ENCODE results near the gene E2F3. TPM values are rescaled to one million over a fixed set of nuclear protein-coding genes. Genes with fewer than 3 reads are reported as not detected.

Gene E2F3
- total and polyA plus RNA-seq, 10 of the 15 experiments (the other 5 are each of a cell fraction or from before 2014, with no cell fraction given) = 5.1 to 16.8 (median 10.6) TPM

- TF ChIP-seq PBX3 (IDR thresholded peaks at IDR 0.05; ENCODE audit: insufficient replicate concordance, low read depth, low read length) (no peak), SMC3 (IDR thresholded peaks at IDR 0.05; ENCODE audit: borderline replicate concordance, low read length) (no peak), IRF5 (IDR thresholded peaks at IDR 0.05; ENCODE audit: borderline replicate concordance) (no peak)
Measured at GRCh38 chr6:20473518-20473917, 71.8 kb downstream of the E2F3 start (continued).

- RAD21 ChIA-PET (ENCODE audit: unreplicated experiment) = no interaction called here
- H3K4me1 ChIP-seq (ENCODE audit: control insufficient read depth, insufficient read depth, low read length) = no peaks in the 10 kb centered on the region
- no peak overlapping the region for H3K9ac ChIP-seq (ENCODE audit: control insufficient read depth, insufficient read depth, low read length)
- H2AFZ ChIP-seq (ENCODE audit: control insufficient read depth, low read depth, low read length) = no peak overlapping the region
- no peak for ATAC-seq
- H3K4me2 ChIP-seq (ENCODE audit: control insufficient read depth, insufficient read depth) = no peak overlapping the region
- H3K27ac ChIP-seq (ENCODE audit: control insufficient read depth, insufficient read depth) = no peak overlapping the region
- FAIRE-seq = peak; percentile 13
- DNase-seq (ENCODE audit: low read depth, low spot score) = no peak
- POLR2A ChIA-PET = no interaction called here
- no peaks in the 10 kb centered on the region for H3K9me3 ChIP-seq (replicated peaks; ENCODE audit: control insufficient read depth, insufficient read depth, low read length)
- no peaks in the 10 kb centered on the region for H4K20me1 ChIP-seq (ENCODE audit: control insufficient read depth, insufficient read depth)
- H3K27me3 ChIP-seq (replicated peaks in 1 of 2; ENCODE audit: control insufficient read depth in 2 of 2, insufficient read depth in 2 of 2, low read length in 1 of 2) = no peaks in the 10 kb centered on the region
- no TSS peak for BruUV-seq (replicated peaks)
- H3K4me3 ChIP-seq = no peak overlapping the region
- H3K36me3 ChIP-seq (ENCODE audit: control insufficient read depth in 2 of 2, insufficient read depth in 2 of 2, low read length in 1 of 2) = peaks cover 5 to 8% of the 10 kb centered on the region in 2 experiments; a peak in 3 of 4 replicates
- peaks cover 14% of the 10 kb centered on the region for H3K79me2 ChIP-seq (ENCODE audit: control insufficient read depth, insufficient read depth, low read length)
- in situ Hi-C loops (cut with MboI) (no loop called here), intact Hi-C loops (cut with micrococcal nuclease; ENCODE audit: unreplicated experiment) (no loop called here)
- SMC1A ChIA-PET (ENCODE audit: uncharacterized antibody, unreplicated experiment) = interaction anchor here (1.5 kb wide), 1 partner anchor 160 kb away, joined by 3 read pairs; no protein-coding TSS in a partner anchor
- CTCF ChIA-PET = no interaction called here
- 76% methylated on average over 7 of the region's 7 CpGs for WGBS (ENCODE audit: insufficient coverage, insufficient replicate concordance, low lambda C conversion rate, missing lambda C conversion rate)
- TF ChIP-seq IRF3 (IDR thresholded peaks at IDR 0.05) (no peak), ZZZ3 (IDR thresholded peaks at IDR 0.05; ENCODE audit: control insufficient read depth, insufficient read length, low read depth) (no peak), USF2 (IDR thresholded peaks at IDR 0.05; ENCODE audit: borderline replicate concordance, low read depth, low read length) (no peak), CBFB (IDR thresholded peaks at IDR 0.05; ENCODE audit: low read depth) (no peak), CEBPB (IDR thresholded peaks at IDR 0.05; ENCODE audit: borderline replicate concordance in 1 of 2, low read depth in 2 of 2, low read length in 2 of 2) (no peak), EED (IDR thresholded peaks at IDR 0.05; ENCODE audit: low read depth) (no peak), STAT3 (IDR thresholded peaks at IDR 0.05; ENCODE audit: low read depth, low read length) (no peak), CREM (IDR thresholded peaks at IDR 0.05; ENCODE audit: low read depth) (no peak), NKRF (conservative IDR thresholded peaks at IDR 0.05) (no peak), WRNIP1 (IDR thresholded peaks at IDR 0.05; ENCODE audit: borderline replicate concordance, low read depth, low read length) (no peak), PKNOX1 (IDR thresholded peaks at IDR 0.05) (no peak), RCOR1 (conservative IDR thresholded peaks at IDR 0.05; ENCODE audit: low read depth, low read length) (no peak)
Measured at GRCh38 chr6:20474874-20475542, 73.3 kb downstream of the E2F3 start.
